Neural progenitor cell (in vitro differentiated cells): ENCODE results near the gene SYT15. TPM values are rescaled to one million over a fixed set of nuclear protein-coding genes. Genes with fewer than 3 reads are reported as not detected.
"Not testable (repeated sequence)": the region's sequence is repeated elsewhere in the genome, so short reads cannot be mapped to it uniquely, and the experiment has no call there.

ENCODE experiments used
- DNase-seq: peaks from one replicate; pipeline ENCODE4 v3.0.0-alpha.2; 2016; ENCODE audit warnings: low spot score
- H2AFZ ChIP-seq: fragments of 200-600 bp; sonication (generic); replicated peaks from 2 replicates; pipeline ENCODE4 v1.6.1; 2016; ENCODE audit warnings: antibody characterized with exemption
- H3F3A ChIP-seq: fragments of 200-600 bp; sonication (generic); 2 replicates; pipeline ENCODE4 v1.6.1; 2016; ENCODE audit warnings: antibody characterized with exemption, low read depth
- H3K27ac ChIP-seq: fragments of 200-600 bp; sonication (generic); 2 replicates; pipeline ENCODE4 v1.5.1; 2016; ENCODE audit warnings: mild to moderate bottlenecking
- H3K27me3 ChIP-seq: fragments of 200-600 bp; sonication (generic); 2 replicates; pipeline ENCODE4 v1.6.1; 2016; ENCODE audit warnings: mild to moderate bottlenecking, moderate library complexity
- H3K36me3 ChIP-seq: fragments of 200-600 bp; sonication (generic); 2 replicates; pipeline ENCODE4 v1.5.1; 2016
- H3K4me1 ChIP-seq: fragments of 200-600 bp; sonication (generic); 2 replicates; pipeline ENCODE4 v1.6.1; 2016; ENCODE audit warnings: mixed run types
- H3K4me2 ChIP-seq: fragments of 200-600 bp; sonication (generic); 2 replicates; pipeline ENCODE4 v1.6.1; 2016
- H3K4me3 ChIP-seq: fragments of 200-600 bp; sonication (generic); 2 replicates; pipeline ENCODE4 v1.5.1; 2016
- H3K79me2 ChIP-seq: fragments of 200-600 bp; sonication (generic); 2 replicates; pipeline ENCODE4 v1.6.1; 2016; ENCODE audit warnings: low read depth
- H3K9ac ChIP-seq: fragments of 200-600 bp; sonication (generic); 2 replicates; pipeline ENCODE4 v1.6.1; 2016
- H3K9me3 ChIP-seq: fragments of 200-600 bp; sonication (generic); 2 replicates; pipeline ENCODE4 v1.5.1; 2016; ENCODE audit warnings: low read depth
- H4K20me1 ChIP-seq: fragments of 200-600 bp; sonication (generic); 2 replicates; pipeline ENCODE4 v1.6.1; 2016; ENCODE audit warnings: low read depth
- H3K27ac Mint-ChIP-seq: 3 replicates; pipeline ENCODE4 v1.8.0; 2021; ENCODE audit warnings: mixed read lengths
- H3K27me3 Mint-ChIP-seq: 2 replicates; pipeline ENCODE4 v1.8.0; 2022; ENCODE audit warnings: low read depth, mild to moderate bottlenecking, inconsistent platforms, moderate library complexity, mixed read lengths; ENCODE audit not compliant: insufficient read depth
- H3K36me3 Mint-ChIP-seq: 3 replicates; pipeline ENCODE4 v1.8.0; 2021; ENCODE audit warnings: mixed read lengths
- H3K4me1 Mint-ChIP-seq: 3 replicates; pipeline ENCODE4 v1.8.0; 2021; ENCODE audit warnings: mixed read lengths
- H3K4me3 Mint-ChIP-seq: 3 replicates; pipeline ENCODE4 v1.8.0; 2021; ENCODE audit warnings: mild to moderate bottlenecking, moderate library complexity, mixed read lengths
- H3K9me3 Mint-ChIP-seq: 3 replicates; pipeline ENCODE4 v1.8.0; 2020; ENCODE audit warnings: mixed read lengths
- total RNA-seq: library from RNA; depleted of rRNA; stranded (reverse); fragments of >200 nt; gene quantifications from 2 replicates; pipeline ENCODE4 v1.2.3, GENCODE V29; 2015; ENCODE audit warnings: low replicate concordance

SYT15 gene
- total RNA-seq, 1 donor from 2014 or later, result 0.17 TPM

- H3K4me1 Mint-ChIP-seq, H3K4me3 Mint-ChIP-seq, H3K27me3 Mint-ChIP-seq, DNase-seq, H3K9ac ChIP-seq, H3K4me2 ChIP-seq, H3K27ac Mint-ChIP-seq, H3F3A ChIP-seq, H3K36me3 Mint-ChIP-seq, H3K9me3 ChIP-seq, H4K20me1 ChIP-seq, H3K4me3 ChIP-seq, H3K79me2 ChIP-seq, H2AFZ ChIP-seq, H3K27me3 ChIP-seq, H3K9me3 Mint-ChIP-seq, H3K27ac ChIP-seq, H3K36me3 ChIP-seq, H3K4me1 ChIP-seq: not testable (repeated sequence)
Observed at GRCh38 chr10:46629805-46630204, 50.9 kb downstream of the SYT15 start.

GRCh38 chr10:46630816-46631215 is 51.9 kb downstream of the SYT15 start:
- H3K27ac Mint-ChIP-seq, H3K27me3 Mint-ChIP-seq, H3K4me1 Mint-ChIP-seq, H3K4me3 ChIP-seq, H3K36me3 ChIP-seq, H3K79me2 ChIP-seq, DNase-seq, H3K4me1 ChIP-seq, H3K27me3 ChIP-seq, H3K4me3 Mint-ChIP-seq, H3F3A ChIP-seq, H3K36me3 Mint-ChIP-seq, H2AFZ ChIP-seq, H4K20me1 ChIP-seq, H3K9ac ChIP-seq, H3K9me3 Mint-ChIP-seq, H3K9me3 ChIP-seq, H3K27ac ChIP-seq, H3K4me2 ChIP-seq: not testable (repeated sequence)

DNA sequence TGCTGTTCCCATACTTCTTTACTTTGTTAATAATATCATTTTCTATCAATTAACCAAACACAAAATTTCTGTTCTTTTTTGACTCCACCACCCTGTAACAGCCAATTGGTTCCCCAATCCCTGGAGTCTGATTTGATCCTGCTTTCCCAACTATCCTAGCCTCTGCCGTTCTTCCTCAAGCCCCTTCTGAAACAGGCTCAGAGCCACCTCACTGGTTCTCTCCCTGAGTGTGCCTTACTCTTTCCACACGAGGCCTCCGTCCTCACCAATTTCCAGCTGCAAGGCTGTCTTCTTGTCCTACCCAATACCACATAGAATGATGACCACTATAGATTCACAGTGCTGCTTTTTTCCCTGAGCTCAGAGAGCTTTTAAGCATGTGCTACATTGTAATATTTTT is 52.8 kb downstream of the SYT15 start:
- H3K9me3 Mint-ChIP-seq, H3K9me3 ChIP-seq, H3K79me2 ChIP-seq, H3K27me3 Mint-ChIP-seq, H3K4me3 Mint-ChIP-seq, DNase-seq, H3F3A ChIP-seq, H3K4me1 Mint-ChIP-seq, H3K27ac ChIP-seq, H3K4me2 ChIP-seq, H3K4me1 ChIP-seq, H3K27me3 ChIP-seq, H3K36me3 Mint-ChIP-seq, H3K9ac ChIP-seq, H3K4me3 ChIP-seq, H2AFZ ChIP-seq, H4K20me1 ChIP-seq, H3K36me3 ChIP-seq, H3K27ac Mint-ChIP-seq: not testable (repeated sequence)

DNA sequence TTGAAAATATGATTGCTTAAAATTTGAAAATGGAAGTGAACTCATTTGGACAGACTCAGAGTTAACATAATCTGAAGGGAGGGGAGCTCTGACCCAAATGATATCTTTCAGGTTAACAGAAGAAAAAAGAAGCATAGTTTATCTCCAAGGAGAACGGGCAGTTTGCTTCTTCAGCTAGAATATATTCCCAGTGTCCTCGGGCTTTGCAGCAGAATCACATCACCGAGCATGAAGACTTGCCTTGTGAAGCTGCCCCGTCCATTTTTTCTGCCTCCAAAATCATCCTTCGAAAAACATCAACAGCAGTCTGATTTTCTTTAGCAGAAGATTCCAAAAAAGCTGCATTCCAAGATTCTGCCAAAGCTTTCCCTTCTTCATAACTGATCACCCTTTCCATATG is 55.8 kb downstream of the SYT15 start:
- H3K27ac ChIP-seq, H3K9ac ChIP-seq, H3K27me3 ChIP-seq, H3K9me3 Mint-ChIP-seq, H3F3A ChIP-seq, H3K36me3 ChIP-seq, H3K27me3 Mint-ChIP-seq, H3K4me1 Mint-ChIP-seq, H3K4me1 ChIP-seq, H4K20me1 ChIP-seq, DNase-seq, H3K36me3 Mint-ChIP-seq, H2AFZ ChIP-seq, H3K79me2 ChIP-seq, H3K27ac Mint-ChIP-seq, H3K9me3 ChIP-seq, H3K4me3 ChIP-seq: not testable (repeated sequence)
- H3K4me2 ChIP-seq, result peak overlapping the region; percentile 55
- peak overlapping the region; percentile 81 for H3K4me3 Mint-ChIP-seq

GRCh38 chr10:46635364-46635959 is 56.5 kb downstream of the SYT15 start:
- H3K36me3 Mint-ChIP-seq, H3K27ac Mint-ChIP-seq, H3K9me3 ChIP-seq, H3K36me3 ChIP-seq, H3K27ac ChIP-seq, H3K4me1 Mint-ChIP-seq, H3K27me3 Mint-ChIP-seq, H4K20me1 ChIP-seq, H3K79me2 ChIP-seq, H3K9ac ChIP-seq, H2AFZ ChIP-seq, H3K27me3 ChIP-seq, H3K4me1 ChIP-seq, DNase-seq, H3F3A ChIP-seq, H3K9me3 Mint-ChIP-seq: not testable (repeated sequence)
- peak overlapping the region; percentile 45 for H3K4me2 ChIP-seq
- H3K4me3 ChIP-seq, result peak overlapping the region; percentile 46
- peak overlapping the region; percentile 82 for H3K4me3 Mint-ChIP-seq

DNA sequence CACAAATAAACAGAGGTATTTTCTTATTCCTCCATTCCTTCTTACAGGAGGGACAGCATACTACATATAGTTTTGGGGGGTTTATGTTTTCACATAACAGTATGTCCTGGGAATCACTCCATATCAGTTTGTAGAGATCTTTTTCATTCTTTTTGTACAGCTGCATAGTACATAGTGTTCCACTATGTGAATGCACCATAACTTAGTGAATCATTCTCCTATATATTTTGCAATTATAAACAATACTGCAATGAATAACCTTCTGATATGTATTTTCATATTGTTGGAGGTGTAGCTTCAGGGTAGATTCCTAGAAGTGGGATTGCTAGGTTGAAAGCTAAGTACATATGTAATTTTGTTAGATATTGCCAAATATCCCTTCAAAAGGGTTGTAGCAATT is 61.1 kb downstream of the SYT15 start:
- not testable (repeated sequence) for H3K4me1 ChIP-seq

More for the DNA sequence above, 61.1 kb downstream of the SYT15 start:
- not testable (repeated sequence) for H3K4me2 ChIP-seq, H3K27me3 ChIP-seq, H3F3A ChIP-seq, H3K27ac Mint-ChIP-seq, H3K4me1 Mint-ChIP-seq, H3K9me3 ChIP-seq, H3K36me3 Mint-ChIP-seq, H3K27me3 Mint-ChIP-seq, DNase-seq, H4K20me1 ChIP-seq, H3K27ac ChIP-seq, H2AFZ ChIP-seq, H3K9me3 Mint-ChIP-seq, H3K79me2 ChIP-seq, H3K36me3 ChIP-seq, H3K9ac ChIP-seq, H3K4me3 Mint-ChIP-seq, H3K4me3 ChIP-seq

Other genes with a start within 250 kb of the SYT15 start
- gene ANXA8L1, start 203.4 kb upstream of the SYT15 start, total RNA-seq, result not detected in 2 replicates
- gene NPY4R, start 113.2 kb upstream of the SYT15 start, total RNA-seq, result 0.22 TPM in 1 of 2 replicates, not detected in the other
- gene GPRIN2, start 22.5 kb upstream of the SYT15 start, total RNA-seq, result 6.9 and 18.1 TPM in 2 replicates